Right cardiac atrium (tissue), 5 donors: ENCODE measurements around the gene NOP53. TPM values are rescaled to one million over a fixed set of nuclear protein-coding genes. Genes with fewer than 3 reads are reported as not detected.
A peak's percentile ranks its signal among the peaks of the same experiment; 100 is the strongest.
"Not testable (repeated sequence)": the region's sequence is repeated elsewhere in the genome, so short reads cannot be mapped to it uniquely, and the experiment has no call there.

ENCODE experiments used
- ATAC-seq, 2 donors: fragments of 200-7000 bp; cut with Tn5 transposase; one replicate each; pipeline versions ENCODE4 v1.8.0 to v1.9.1; 2020; ENCODE audit warnings: moderate library complexity in 2 of 2, mild to moderate bottlenecking in 1 of 2
- DNase-seq, 3 donors: peaks; one replicate each; pipeline ENCODE4 v3.0.0-alpha.2; 2020
- H3K27ac ChIP-seq: one replicate; pipeline ENCODE4 v1.5.1; 2013; ENCODE audit warnings: mild to moderate bottlenecking, low read length, control low read depth, moderate library complexity
- H3K27me3 ChIP-seq: one replicate; pipeline ENCODE4 v1.6.1; 2013; ENCODE audit not compliant: control insufficient read depth, insufficient read depth
- H3K4me1 ChIP-seq: one replicate; pipeline ENCODE4 v1.6.1; 2013; ENCODE audit warnings: low read length; ENCODE audit not compliant: control insufficient read depth, insufficient read depth
- H3K4me3 ChIP-seq: one replicate; pipeline ENCODE4 v1.5.1; 2013; ENCODE audit warnings: low read length, control low read depth
- H3K9me3 ChIP-seq: one replicate; pipeline ENCODE4 v1.6.1; 2013; ENCODE audit warnings: low read length; ENCODE audit not compliant: control insufficient read depth
- WGBS: extraction: QIAGEN DNeasy Blood & Tissue Kit; methylation state at CpG from one replicate; pipeline ENCODE4 v1.1.7; 2013; 5-methylcytosine and 5-hydroxymethylcytosine counted together
- intact Hi-C, 4 donors: fragments of 100-400 bp; cut with DNase I; formaldehyde crosslinking; loops; one replicate each; pipeline versions ENCODE4 v1.11.0 to v1.14.0; 2022 to 2023
- polyA plus RNA-seq: library from polyadenylated mRNA; stranded (reverse); fragments of 200-250 nt; gene quantifications from one replicate; pipeline ENCODE4 v1.2.3, GENCODE V29; 2013
- total RNA-seq, 4 donors: library from RNA; stranded (reverse); fragmentation: NEBNext Ultra II Directional; extraction: Animal tissue kit (Norgen Biotek cat#: 25700); gene quantifications; one replicate each; pipeline ENCODE4 v1.2.1, GENCODE V29; 2021
- donor health status: healthy with polysubstance abuse.
- donor health status: DM: no; HTN: yes; CAD: no.
- donor health status: DM: no; HTN: no; CAD: no.
- donor health status: DM: no; HTN: yes; CAD: no; lungs with severe emphysema.
- donor health status: DM: yes; HTN: yes; CAD: no.

NOP53 gene
- total and polyA plus RNA-seq, 5 donors: 191 to 322 (median 239) TPM

DNA sequence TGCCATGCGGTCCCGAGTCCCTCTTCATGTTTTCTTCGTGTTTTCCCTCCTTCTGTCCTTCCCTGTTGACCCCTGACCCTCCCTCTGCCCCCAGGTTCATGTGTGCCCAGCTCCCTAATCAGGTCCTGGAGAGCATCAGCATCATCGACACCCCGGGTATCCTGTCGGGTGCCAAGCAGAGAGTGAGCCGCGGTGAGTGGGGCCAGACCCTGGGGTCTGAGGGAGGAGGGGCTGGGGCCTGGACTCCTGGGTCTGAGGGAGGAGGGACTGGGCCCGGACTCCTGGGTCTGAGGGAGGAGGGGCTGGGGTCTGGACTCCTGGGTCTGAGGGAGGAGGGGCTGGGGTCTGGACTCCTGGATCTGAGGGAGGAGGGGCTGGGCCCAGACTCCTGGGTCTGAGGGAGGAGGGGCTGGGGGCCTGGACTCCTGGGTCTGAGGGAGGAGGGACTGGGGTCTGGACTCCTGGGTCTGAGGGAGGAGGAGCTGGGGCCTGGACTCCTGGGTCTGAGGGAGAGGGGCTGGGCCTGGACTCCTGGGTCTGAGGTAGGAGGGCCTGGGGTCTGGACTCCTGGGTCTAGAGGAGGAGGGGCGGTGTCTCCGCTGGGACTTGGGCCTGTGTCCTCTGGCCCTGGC, 26.8 kb upstream of the NOP53 start:
- 37% methylated on average over 11 of the region's 11 CpGs for WGBS
- intact Hi-C loops, ATAC-seq, H3K9me3 ChIP-seq, H3K27me3 ChIP-seq, H3K4me3 ChIP-seq: not testable (repeated sequence)
- DNase-seq: peak in 1 of 3 donors; percentile 72
- peaks cover 12% of the 10 kb centered on the region for H3K4me1 ChIP-seq
- peak overlapping the region; percentile 54 for H3K27ac ChIP-seq

DNA sequence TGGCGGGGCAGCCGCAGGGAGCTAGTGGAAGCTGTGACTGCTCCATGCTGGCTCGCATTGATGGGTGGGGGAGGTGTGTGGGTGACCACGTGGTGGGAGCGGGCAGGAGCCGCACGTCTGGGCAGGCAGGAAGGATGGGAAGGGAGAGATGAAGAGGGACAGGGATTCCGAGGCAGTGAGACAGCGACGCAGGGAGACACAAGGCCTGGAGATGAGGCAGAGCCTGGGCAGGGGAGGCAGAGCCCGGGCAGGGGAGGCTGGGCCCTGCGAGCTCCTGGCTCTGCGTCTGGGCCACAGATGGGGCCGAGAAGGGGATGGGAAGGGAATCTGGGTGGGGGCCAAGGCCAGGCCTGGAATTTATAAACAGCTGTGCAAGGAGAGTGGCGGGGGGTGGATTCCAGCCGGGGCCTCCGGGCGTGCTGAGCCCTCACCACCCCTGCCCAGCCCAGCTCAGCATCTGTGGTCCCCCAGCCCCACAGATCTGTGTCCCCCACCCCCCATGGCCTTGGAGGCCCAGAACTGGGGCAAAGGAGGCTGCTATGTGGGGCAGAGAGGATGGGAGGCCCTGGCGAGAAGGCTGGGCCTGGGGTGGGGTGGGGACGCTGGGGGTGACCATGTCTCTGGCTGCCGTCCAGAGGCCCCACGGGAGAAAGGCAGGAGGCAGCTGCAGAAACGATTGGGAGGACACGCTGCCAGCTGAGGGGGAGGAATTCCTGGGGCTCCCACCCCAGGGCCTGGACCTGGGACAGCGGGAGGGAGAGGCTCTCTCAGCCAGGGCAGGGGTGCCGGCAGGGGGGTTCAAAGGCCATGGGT, 26.1 kb upstream of the NOP53 start:
- peaks cover 14% of the 10 kb centered on the region for H3K4me1 ChIP-seq
- H3K4me3 ChIP-seq: peak overlapping the region; percentile 10
- no peaks in the 10 kb centered on the region for H3K9me3 ChIP-seq
- H3K27me3 ChIP-seq: no peaks in the 10 kb centered on the region
- intact Hi-C loops: no loop called here
- H3K27ac ChIP-seq: peak overlapping the region; percentile 78
- peak; percentile 92 to 96 (median 95) for DNase-seq
- peak; percentile 87 to 91 for ATAC-seq
- 15% methylated on average over 26 of the region's 26 CpGs for WGBS

DNA sequence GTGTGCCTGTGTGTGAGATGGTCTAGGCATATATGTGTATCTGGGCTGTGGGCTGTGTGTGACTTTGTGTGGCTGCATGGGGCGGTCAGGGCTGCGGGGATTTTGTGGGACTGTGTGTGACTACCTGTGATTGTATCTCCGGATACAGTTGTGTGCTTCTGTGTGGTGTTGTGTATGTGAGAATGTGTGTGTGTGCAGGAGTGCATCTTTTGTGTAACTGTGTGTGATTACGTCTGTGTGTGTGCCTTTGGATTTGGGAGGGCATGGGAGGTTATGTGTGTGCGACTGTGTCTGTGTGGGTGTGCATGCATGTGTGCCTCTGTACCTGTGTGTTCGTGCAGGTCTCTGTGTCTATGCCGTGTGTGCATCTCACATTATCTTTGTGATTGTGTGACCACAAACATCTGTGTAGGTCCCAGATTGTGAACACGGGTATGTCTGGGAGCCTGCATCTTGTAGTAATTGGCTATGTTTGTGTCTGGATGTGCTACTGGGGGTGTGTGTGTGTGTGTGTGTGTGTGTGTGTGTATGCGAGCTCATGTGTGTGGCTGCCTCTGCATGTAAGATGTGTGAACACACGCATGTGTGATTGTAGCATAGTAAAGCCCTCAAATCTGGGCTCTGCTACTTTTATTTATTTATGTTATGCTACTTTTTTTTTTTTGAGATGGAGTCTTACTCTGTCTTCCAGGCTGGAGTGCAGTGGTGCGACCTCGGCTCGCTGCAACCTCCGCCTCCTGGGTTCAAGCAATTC, 24.5 kb upstream of the NOP53 start:
- intact Hi-C loops: no loop called here
- H3K27ac ChIP-seq: peak overlapping the region; percentile 6
- H3K9me3 ChIP-seq: no peaks in the 10 kb centered on the region
- H3K27me3 ChIP-seq: no peaks in the 10 kb centered on the region
- ATAC-seq (no peak), DNase-seq (no peak)
- H3K4me3 ChIP-seq: no peak overlapping the region
- peaks cover 9% of the 10 kb centered on the region for H3K4me1 ChIP-seq
- WGBS: 81% methylated on average over 14 of the region's 14 CpGs

DNA sequence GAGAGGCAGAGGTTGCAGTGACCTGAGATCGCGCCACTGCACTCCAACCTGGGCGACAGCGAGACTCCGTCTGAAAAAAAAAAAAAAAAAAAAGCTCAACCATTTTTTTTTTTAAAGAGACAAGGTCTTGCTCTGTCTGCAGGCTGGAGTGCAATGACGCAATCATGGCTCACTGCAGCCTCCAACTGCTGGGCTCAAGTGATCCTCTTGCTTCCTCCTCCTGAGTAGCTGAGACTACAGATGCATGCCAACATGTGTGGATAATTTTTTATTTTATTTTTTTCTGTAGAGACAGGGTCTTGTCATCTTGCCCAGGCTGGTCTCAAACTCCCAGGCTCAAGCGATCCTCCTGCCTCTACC, 21.8 kb upstream of the NOP53 start:
- DNase-seq (peak; percentile 78 to 84 (median 81)), ATAC-seq (peak in 1 of 2 donors; percentile 22)
- Histone ChIP-seq H3K27me3 (no peaks in the 10 kb centered on the region), H3K27ac (no peak overlapping the region), H3K4me3 (no peak overlapping the region), H3K4me1 (peaks cover 7% of the 10 kb centered on the region), H3K9me3 (no peaks in the 10 kb centered on the region)
- WGBS: 19% methylated on average over 7 of the region's 7 CpGs
- intact Hi-C loops: no loop called here

DNA sequence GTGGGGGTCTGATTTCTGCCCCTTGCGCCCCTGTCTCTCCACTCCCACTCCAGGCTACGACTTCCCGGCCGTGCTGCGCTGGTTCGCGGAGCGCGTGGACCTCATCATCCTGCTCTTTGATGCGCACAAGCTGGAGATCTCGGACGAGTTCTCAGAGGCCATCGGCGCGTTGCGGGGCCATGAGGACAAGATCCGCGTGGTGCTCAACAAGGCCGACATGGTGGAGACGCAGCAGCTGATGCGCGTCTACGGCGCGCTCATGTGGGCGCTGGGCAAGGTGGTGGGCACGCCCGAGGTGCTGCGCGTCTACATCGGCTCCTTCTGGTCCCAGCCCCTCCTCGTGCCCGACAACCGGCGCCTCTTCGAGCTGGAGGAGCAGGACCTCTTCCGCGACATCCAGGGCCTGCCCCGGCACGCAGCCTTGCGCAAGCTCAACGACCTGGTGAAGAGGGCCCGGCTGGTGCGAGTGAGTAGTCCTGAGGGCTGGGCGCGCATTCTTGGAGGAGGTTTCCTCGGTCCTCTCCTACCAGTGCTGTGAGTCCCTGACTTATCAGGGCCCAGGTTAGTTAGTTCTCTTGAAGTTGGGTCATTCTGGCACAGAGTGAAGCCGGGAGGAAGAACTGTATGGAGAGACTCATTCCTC, 19.5 kb upstream of the NOP53 start:
- no peak overlapping the region for H3K27ac ChIP-seq
- WGBS: 83% methylated on average over 48 of the region's 48 CpGs
- no peaks in the 10 kb centered on the region for H3K9me3 ChIP-seq
- DNase-seq (no peak), ATAC-seq (no peak)
- H3K27me3 ChIP-seq: no peaks in the 10 kb centered on the region
- intact Hi-C loops: no loop called here
- no peak overlapping the region for H3K4me3 ChIP-seq
- H3K4me1 ChIP-seq: peaks cover 3% of the 10 kb centered on the region

- H3K27ac ChIP-seq: no peak overlapping the region
- H3K4me1 ChIP-seq: peaks cover 3% of the 10 kb centered on the region
- no peak for ATAC-seq
- DNase-seq: no peak
- no peaks in the 10 kb centered on the region for H3K9me3 ChIP-seq
- no peak overlapping the region for H3K4me3 ChIP-seq
- WGBS: 68% methylated on average over 4 of the region's 4 CpGs
- intact Hi-C loops: no loop called here
- H3K27me3 ChIP-seq: no peaks in the 10 kb centered on the region
Measured at GRCh38 chr19:47726467-47726866, 18.9 kb upstream of the NOP53 start.

GRCh38 chr19:47728295-47728694, 17.1 kb upstream of the NOP53 start:
- H3K4me3 ChIP-seq, H3K27me3 ChIP-seq, H3K9me3 ChIP-seq, ATAC-seq, intact Hi-C loops, H3K27ac ChIP-seq, DNase-seq, H3K4me1 ChIP-seq: not testable (repeated sequence)
- 91% methylated on average over 4 of the region's 4 CpGs for WGBS

DNA sequence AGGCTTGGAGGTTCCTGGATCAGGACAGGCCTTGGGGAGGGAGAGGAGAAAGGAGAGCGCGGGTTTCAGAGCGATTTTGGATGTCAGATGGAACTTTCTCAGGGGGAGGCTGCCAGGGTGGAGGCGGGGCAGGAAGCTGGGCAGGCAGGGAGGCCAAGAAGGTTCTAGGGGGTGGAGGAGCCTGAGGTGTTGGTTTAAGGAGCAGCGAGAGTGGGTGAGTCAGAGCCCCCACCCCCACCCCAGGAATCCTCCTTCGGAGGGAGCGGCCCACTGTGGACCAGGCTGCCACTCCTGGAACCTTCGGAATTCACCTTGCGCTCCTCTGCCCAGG, 15.9 kb upstream of the NOP53 start:
- ATAC-seq (peak; percentile 87 to 92), DNase-seq (peak; percentile 78 to 85 (median 85))
- Histone ChIP-seq H3K27me3 (no peaks in the 10 kb centered on the region), H3K27ac (peak overlapping the region; percentile 51), H3K9me3 (no peaks in the 10 kb centered on the region), H3K4me1 (no peaks in the 10 kb centered on the region), H3K4me3 (no peak overlapping the region)
- intact Hi-C loops: no loop called here
- 14% methylated on average over 9 of the region's 9 CpGs for WGBS

DNA sequence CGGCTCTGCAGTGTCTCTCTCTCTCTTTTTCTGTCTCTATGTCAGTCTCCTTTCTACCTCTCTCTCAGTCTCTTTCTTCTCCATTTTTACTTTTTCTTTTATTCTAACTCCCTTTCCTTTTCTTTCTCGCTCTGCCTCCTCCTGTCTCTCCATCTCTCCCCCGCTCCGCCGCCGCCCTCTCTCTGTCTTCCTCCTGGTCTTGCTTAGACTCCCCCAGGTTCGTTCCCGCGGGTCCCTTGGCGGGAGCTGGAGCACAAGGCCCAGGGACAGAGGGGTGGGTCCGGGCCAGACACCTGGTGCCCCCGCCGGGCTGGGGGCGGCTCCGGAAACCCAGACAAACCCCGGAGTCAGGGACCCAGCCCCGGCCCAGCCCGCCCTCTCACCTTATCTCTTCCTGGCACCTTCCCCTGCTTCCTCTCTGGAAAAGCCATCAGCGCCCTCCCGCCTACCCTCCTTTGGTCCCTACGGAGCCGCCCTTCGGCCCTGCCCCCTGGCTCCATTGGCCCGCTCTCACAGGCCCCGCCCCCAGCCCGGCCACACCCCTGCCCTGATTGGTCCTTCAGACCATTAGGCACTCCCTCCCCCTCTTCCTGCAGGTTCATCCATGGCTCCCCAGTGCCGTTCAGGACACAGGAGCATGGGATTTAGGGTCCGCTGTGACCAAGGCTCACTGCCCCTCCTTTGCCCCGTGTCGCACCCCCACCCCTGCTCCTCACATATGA, 15.4 kb upstream of the NOP53 start:
- Histone ChIP-seq H3K4me1 (no peaks in the 10 kb centered on the region), H3K4me3 (no peak overlapping the region), H3K27me3 (no peaks in the 10 kb centered on the region), H3K27ac (peak overlapping the region; percentile 51), H3K9me3 (no peaks in the 10 kb centered on the region)
- DNase-seq (peak; percentile 86 to 93 (median 89)), ATAC-seq (peak; percentile 89 to 95)
- 24% methylated on average over 30 of the region's 30 CpGs for WGBS
- intact Hi-C loops: no loop called here

DNA sequence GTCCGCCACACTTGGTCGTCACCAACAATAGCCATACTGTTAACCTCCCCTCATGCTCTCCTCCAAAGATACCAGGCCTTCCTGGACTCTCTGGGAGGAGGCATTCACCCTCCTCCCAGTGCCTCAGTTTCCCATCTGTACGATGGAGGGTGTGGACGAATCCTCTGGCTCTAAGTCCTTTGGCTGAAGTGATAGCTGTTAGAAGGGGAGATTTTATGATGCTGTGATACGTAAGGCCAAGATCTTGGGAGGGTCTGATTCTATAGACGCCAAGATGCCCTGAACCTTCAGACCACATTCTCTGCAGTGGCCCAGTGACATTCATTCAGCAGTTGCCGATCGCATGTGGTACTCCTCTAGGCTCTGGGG, 14.8 kb upstream of the NOP53 start:
- H3K27ac ChIP-seq: peak overlapping the region; percentile 10
- H3K4me1 ChIP-seq: no peaks in the 10 kb centered on the region
- H3K27me3 ChIP-seq: no peaks in the 10 kb centered on the region
- no peak overlapping the region for H3K4me3 ChIP-seq
- 79% methylated on average over 8 of the region's 8 CpGs for WGBS
- DNase-seq: no peak
- intact Hi-C loops: no loop called here
- H3K9me3 ChIP-seq: no peaks in the 10 kb centered on the region
- no peak for ATAC-seq
